ENCODE data around the gene SLC27A6.
A peak's percentile ranks its signal among the peaks of the same experiment; 100 is the strongest.
"Not testable (repeated sequence)": the region's sequence is repeated elsewhere in the genome, so short reads cannot be mapped to it uniquely, and the experiment has no call there.

The SLC27A6 gene, protein sequence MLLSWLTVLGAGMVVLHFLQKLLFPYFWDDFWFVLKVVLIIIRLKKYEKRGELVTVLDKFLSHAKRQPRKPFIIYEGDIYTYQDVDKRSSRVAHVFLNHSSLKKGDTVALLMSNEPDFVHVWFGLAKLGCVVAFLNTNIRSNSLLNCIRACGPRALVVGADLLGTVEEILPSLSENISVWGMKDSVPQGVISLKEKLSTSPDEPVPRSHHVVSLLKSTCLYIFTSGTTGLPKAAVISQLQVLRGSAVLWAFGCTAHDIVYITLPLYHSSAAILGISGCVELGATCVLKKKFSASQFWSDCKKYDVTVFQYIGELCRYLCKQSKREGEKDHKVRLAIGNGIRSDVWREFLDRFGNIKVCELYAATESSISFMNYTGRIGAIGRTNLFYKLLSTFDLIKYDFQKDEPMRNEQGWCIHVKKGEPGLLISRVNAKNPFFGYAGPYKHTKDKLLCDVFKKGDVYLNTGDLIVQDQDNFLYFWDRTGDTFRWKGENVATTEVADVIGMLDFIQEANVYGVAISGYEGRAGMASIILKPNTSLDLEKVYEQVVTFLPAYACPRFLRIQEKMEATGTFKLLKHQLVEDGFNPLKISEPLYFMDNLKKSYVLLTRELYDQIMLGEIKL

DNA sequence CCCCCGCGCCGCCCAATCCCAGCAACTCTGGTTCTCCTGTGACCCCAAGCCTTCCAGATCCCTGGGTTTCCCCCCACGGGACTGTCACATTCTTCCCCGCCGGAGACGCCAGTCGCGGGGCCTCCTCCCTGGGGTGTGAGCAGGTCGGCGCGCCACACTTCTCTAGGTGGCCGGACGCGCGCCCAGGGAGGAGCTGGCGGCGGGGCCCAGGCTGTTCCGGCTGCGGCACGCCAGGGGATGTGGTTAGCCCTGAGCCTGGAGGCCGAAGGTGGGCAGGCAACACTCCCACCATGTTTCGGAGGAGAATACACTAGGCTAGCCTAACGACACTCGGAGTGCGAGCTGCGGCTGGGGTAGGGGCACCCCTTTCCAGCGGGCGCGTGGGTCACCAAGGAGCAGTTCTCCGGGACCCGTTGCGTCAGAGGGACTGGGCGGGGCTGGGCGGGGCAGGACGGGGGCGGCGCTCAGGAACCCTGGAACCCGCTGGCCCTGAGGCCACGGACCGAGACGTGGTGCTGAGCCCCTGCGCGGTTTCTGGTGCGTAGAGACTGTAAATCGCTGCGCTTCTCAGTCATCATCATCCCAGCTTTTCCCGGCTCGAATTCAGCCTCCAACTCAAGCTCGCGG, at the start of gene SLC27A6:
SLC27A6 (plus strand) TSS at position 478 of the 627 bp plus-strand sequence. CDS start 650 bp downstream, outside the sequence.
- peak; percentile 79 for DNase-seq

DNA sequence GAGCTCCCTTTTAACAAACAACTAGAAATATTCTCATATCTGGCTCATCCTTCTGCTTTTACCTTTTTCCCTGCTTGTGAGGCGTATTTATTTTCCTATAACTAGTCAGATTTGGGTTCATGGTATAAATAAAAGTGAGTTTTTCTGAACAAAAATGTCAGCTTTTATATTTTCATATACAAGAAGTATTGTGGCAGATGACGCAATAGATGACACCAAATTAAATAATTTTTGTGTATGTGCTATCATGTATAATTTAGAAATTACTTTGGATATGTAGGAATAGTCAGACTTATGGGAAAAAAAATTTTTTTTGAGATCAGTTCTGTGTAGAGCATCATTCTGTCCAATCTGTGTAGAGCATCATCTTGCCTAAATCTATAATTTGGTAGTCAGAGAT, 45.7 kb upstream of the SLC27A6 start:
- DNase-seq: no peak

DNA sequence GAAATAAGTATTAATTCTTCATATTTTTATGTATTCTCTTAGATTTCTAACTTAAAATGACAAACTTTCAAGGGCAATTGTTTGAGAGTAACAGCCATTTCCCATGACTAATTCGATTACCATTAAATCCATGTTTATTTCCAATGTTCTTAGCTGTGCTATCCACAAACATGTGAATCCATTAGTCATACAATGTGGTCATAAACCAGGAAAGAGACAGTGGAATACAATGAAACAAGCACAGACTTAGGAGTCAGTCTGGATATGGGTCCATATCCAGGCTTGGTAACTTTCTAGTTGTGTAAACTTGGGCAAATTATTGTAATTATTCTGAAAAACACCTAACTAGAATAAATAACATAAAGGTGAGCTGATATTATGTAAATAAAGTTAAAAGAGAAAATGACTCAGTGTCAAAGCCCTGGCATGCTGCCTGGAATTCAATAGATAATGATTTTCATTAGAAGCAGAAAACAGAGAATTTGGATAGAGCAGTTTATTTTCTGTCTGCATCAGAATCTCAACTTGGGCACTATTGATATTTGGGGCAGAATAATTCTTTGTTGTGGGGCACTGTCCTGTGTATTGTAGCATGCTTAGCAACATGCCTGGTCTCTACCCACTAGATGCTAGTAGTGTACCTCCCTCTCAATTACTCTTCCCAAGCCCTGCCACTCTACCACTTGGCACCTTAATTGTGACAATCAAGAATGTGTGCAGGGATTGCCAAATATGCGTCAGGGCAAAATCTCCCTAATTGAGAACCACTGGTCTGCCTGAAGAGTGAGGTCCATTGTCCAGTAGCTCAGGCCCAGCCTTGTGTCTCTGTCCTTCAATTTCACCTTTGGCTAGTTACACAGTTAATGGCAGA, 44.7 kb upstream of the SLC27A6 start:
- no peak for DNase-seq

DNA sequence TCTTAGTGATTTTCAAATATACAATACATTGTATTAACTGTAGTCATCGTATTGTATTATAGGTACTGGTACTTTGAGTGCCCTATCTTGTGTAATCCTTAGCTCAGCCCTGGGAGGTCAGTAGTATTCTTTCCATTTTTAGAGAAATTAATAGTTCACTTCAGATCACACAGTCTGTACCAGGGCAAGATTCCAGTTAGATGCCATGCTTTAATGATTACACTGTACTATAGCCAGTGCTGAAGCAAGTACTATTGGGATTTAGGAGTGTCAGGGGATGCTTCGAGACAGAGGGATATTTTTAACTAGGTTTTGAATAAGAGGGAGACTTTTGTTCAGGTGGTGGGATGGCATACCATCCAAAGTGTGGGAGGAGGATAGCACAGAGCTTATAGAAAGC, 41.0 kb upstream of the SLC27A6 start:
- DNase-seq: no peak

DNA sequence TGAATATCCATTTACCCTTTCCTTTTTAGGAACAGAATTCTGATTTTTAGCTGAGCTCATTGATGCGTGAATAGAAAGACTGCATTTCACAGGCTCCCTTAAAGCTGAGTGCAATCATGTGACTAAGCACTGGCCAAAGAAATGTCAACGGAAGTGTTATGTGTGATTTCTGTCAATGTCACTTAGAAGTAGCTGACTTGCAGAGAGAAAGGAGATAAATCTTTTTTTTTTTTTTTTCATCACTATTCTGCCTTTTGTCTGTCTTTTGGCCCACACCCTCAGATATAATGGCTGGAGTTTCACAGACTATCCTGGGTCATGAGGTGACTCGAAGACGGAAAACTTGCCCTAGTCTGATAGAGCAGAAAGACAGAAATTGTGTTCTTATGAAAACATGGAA, 39.3 kb upstream of the SLC27A6 start:
- DNase-seq: no peak

DNA sequence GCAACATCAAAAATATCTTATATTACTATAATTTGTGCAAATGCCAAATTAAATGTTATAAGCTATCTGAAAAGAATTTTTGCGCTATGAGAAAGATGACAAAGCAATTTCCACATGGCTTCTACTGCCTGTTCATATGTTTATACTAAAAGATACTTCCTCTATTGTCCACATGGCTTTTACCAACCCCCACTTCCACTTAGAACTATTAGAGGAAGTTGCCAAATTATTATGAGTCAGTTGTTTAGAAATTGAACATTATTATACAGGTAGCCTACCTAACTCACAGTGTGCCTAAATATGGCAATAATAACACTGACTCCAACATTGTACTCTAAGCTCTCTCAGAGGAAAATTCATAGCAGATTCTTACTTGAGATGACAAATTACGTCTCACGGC, 37.6 kb upstream of the SLC27A6 start:
- DNase-seq: peak; percentile 95

DNA sequence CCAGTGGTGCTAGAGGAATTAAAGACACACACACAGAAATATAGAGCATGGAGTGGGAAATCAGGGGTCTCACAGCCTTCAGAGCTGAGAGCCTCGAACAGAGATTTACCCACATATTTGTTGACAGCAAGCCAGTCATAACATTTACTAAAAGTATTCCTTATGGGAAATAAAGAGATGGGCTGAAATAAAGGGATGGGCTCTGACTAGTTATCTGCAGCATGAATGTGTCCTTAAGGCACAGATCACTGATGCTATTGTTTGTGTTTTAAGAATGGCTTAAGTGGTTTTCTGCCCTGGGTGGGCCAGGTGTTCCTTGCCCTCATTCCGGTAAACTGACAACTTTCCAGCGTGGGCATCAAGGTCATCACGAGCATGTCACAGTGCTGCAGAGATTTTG, 33.1 kb upstream of the SLC27A6 start:
- DNase-seq: not testable (repeated sequence)

DNA sequence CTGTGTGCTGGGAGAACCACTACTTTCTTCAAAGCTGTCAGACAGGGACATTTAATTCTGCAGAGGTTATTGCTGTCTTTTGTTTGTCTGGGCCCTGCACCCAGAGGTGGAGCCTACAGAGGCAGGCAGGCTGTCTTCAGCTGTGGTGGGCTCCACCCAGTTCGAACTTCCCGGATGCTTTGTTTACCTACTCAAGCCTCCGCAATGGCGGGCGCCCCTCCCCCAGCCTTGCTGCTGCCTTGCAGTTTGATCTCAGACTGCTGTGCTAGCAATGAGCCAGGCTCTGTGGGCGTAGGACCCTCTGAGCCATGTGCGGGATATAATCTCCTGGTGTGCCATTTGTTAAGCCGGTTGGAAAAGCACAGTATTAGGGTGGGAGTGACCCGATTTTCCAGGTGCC, 22.2 kb upstream of the SLC27A6 start:
- not testable (repeated sequence) for DNase-seq

DNA sequence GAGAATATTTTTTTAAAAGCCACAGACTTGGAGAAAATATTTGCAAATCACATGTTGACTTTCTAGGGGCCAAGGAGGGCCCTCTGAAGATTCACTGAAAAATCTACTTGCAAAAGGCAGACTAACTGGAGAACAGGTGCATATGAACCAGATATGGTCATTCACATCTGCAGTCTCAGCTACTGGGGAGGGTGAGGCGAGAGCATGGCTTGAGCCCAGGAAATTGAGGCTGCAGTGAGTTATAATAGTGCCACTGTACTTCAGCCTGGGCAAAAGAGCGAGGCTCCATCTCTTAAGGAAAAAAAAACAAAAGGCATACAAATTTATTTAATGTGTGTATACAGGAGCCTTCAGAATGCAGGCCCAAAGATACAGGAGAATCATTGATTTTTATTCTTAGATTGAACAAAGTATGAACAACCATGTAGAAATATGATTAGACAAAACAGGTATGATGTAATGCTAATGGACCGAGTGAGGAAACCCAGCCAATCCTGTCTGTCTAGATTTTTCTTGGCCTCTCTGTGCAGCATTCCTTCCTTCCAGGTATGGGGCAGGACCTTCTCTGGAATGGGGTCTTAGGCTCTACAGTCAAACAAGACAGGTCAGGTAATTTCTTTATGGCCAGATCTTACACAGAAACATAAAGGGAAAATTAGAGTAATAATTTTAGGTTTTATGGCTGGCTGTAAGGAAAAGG, 15.3 kb upstream of the SLC27A6 start:
- no peak for DNase-seq

DNA sequence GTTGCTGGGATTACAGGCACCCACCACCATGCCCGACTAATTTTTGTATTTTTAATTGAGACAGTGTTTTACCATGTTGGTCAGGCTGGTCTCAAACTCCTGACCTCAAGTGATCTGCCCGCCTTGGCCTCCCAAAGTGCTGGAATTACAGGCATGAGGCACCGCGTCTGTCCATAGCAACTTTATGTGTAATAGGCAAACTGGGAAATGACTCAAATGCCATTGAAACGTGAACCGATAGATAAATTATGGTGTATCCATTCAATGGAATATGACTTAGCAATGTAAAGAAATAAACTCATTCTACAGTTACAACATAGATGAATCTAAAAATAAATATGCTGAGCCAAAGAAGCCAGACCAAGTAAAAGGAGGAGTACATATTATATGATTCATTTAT, 14.0 kb upstream of the SLC27A6 start:
- not testable (repeated sequence) for DNase-seq

DNA sequence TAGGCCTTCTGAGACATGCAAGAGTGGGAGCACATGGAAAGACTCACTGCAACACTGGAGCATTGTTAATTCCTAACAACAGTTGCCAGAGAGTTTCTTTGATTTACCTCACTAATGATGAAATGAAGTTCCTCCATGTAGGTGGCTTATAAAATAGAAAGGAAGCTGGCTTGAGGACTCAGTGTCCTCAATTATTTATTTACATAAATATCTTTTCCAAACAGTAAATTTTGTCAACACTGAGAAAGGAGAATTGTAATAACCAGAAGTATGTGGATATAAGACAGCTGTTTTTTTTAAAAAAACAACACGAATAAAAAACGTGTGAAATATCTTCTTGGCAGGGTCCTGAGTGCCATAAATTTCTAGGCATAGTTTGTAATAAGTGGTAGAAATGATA, 9.1 kb upstream of the SLC27A6 start:
- DNase-seq: no peak

DNA sequence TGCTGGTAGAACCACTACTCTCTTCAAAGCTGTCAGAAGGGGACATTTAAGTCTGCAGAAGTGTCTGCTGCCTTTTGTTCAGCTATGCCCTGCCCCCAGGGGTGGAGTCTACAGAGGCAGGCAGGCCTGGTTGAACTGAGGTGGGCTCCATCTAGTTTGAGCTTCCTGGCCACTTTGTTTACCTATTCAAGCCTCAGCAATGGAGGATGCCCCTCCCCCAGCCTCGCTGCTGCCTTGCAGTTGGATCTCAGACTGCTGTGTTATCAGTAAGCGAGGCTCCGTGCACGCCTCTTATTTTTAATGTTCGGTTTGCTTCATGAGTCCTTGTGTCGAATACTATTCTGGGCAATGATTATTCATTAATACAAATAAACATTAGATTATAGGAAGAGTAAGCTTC, 3.1 kb upstream of the SLC27A6 start:
- no peak for DNase-seq

DNA sequence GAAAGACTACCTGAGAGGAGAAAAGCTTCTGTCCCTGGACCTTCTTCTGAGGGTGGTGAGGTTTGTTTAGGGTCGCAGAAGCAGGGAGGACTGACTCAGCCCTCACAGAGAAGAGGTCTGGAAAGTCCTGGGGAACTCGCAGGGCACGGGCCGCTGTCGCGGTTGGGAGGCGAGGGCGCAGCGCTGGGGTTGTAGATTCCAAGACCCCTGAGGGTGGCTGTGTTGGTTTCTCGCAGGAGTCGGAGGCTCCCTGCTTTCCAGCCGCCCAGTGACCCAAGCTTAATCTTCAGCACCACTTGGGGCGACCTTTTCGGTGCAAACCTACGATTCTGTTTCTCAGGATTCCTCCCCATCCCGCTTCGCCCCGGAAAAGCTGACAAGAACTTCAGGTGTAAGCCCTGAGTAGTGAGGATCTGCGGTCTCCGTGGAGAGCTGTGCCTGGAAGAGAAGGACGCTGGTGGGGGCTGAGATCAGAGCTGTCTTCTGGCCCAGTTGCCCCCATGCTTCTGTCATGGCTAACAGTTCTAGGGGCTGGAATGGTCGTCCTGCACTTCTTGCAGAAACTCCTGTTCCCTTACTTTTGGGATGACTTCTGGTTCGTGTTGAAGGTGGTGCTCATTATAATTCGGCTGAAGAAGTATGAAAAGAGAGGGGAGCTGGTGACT, 482 bp downstream of the SLC27A6 start:
- no peak for DNase-seq

DNA sequence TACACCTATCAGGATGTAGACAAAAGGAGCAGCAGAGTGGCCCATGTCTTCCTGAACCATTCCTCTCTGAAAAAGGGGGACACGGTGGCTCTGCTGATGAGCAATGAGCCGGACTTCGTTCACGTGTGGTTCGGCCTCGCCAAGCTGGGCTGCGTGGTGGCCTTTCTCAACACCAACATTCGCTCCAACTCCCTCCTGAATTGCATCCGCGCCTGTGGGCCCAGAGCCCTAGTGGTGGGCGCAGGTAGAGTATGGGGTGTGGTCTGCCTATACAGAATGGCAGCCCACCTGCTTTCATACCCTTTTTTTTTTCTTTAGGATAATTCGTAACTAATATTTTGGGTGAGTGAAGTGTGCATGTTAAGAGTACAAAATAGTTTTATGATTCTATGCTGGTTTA, 1.1 kb downstream of the SLC27A6 start:
- no peak for DNase-seq

DNA sequence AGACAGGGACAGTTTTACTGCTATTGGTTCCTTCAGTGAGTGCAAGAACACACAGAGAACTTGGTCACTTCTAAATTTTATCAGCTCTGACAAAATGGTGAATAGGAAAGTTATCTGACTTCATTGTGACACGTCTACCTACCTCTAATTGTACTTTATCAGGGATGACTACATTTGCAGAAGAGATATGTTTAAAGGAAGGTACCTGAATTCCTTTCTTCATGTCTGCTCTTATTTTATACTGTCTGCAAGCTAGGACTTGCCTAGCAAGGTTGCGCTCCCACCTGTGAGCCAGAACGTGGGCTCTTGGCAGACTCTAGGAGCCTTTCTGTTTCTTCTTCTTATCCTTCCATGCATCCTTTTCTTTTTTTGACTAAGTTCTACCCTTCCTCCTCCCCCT, 1.6 kb downstream of the SLC27A6 start:
- DNase-seq: no peak

DNA sequence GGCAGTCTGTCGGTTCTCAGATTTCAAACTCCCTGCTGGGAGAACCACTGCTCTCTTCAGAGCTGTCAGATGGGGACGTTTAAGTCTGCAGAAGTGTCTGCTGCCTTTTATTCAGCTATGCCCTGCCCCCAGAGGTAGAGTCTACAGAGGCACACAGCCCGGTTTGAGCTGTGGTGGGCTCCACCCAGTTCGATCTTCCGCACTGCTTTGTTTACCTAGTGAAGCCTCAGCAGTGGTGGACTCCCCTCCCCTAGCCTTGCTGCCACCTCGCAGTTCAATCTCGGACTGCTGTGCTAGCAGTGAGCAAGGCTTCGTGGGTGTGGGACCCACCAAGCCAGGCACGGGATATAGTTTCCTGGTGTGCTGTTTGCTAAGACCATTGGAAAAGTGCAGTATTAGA, 8.0 kb downstream of the SLC27A6 start:
- no peak for DNase-seq

DNA sequence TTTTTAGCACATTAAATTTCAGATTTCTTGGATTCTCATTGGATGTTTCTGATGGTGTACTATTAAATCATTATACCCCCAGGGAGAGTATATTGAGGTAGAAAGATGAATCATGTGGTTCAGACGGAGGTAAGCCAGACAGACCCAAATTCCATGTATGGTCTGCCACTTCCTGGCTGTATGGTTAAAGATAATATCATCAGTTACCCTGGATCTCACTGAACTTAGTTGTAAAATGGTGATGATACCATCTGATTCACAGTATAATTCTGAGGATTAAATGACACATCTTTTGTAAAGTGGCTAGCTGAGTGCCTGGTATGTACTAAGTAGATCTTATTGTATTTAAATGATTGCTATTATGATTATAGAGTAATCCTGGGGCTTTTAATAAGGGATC, 9.3 kb downstream of the SLC27A6 start:
- DNase-seq: no peak

DNA sequence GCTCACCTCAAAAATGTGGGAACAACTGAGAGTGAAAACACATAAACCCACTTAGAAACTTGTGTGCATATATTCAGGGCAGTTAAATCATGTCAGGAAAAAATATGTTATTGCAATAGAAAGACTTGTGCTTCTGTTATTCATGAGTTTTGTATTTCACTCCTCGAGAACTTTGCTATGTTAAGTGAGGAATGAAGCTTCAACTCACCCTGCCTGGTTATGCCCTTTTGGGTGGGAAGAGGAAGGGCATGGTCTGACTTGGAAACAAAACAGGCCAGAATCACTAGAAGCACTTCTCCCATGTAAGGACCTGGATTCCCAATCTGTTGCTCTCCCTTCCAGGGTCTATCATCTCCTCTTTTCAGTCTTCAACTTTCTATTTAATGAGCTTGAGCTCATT, 14.5 kb downstream of the SLC27A6 start:
- no peak for DNase-seq

DNA sequence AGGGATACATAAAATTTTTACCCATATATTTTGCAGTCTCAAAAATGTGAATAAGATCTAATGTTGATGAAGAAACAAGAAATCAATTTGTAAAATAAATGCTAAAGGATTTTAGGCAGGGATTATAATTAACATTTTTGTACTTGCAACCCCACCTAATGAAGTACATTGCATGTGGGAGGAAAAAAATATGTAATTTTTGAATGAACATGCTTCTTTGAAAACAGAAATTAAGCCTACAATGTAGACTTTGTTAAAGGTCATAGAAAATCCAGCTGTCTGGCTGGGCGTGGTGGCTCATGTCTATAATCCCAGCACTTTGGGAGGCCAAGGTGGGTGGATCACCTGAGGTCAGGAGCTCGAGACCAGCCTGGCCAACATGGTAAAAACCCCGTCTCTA, 15.6 kb downstream of the SLC27A6 start:
- DNase-seq: no peak

DNA sequence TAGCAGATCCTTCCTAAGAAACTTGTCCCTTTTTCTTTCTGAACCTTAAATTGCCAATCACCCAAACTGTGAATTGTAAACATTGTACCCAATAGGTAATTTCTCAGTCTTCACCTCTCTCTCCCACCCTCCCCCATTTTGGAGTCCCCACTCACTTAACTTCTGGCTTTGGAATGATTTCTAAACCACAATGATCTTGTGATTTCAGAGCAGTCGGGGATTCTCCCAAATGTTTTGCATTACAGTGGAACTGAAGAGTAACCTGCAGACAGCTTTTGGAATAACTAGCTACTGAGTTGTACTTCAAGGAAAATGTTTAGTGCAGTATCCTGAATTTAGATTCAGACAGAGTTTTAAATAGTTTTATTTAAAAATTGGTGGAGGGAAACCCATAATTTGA, 19.2 kb downstream of the SLC27A6 start:
- DNase-seq: no peak

DNA sequence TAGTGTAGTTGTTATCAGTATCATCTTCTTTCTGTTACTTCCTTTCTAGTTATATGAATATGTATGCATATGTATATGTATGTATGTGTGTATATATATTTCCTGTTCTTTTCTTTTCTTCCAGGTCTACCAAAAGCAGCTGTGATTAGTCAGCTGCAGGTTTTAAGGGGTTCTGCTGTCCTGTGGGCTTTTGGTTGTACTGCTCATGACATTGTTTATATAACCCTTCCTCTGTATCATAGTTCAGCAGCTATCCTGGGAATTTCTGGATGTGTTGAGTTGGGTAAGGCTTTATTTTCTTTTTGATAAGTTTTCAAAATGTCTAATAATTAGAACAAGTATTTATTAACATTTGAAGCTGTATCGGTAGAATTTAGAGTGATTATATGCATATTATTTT, 23.2 kb downstream of the SLC27A6 start:
- DNase-seq: no peak
